Measurements from ENCODE around the gene WASF3.

Gene WASF3

GRCh38 chr13:26646603-26647002 is 89.1 kb downstream of the WASF3 start:
- no peak for DNase-seq

DNA sequence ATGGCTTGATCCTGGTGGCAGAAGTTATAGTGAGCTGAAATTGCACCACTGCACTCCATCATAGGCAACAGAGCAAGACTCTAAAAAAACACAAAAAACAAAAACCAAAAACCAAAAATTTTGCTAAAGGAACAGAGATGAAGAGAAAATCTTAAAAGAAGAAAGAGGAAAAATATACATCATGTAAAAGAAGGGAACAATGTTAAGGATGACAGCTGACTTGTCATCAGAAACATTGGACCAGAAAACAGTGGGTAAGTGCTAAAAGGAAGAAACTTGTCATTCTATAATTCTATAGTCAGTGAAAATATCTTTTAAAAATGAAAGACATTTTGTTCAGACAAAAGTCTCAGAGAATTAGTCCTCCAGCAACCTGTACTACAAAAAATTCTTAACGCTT is 93.8 kb downstream of the WASF3 start:
- DNase-seq: no peak

- DNase-seq: no peak
These were observed 95.8 kb downstream of the WASF3 start for GRCh38 chr13:26653310-26653709.

- DNase-seq: no peak
These were observed 96.4 kb downstream of the WASF3 start for GRCh38 chr13:26653842-26654241.

DNA sequence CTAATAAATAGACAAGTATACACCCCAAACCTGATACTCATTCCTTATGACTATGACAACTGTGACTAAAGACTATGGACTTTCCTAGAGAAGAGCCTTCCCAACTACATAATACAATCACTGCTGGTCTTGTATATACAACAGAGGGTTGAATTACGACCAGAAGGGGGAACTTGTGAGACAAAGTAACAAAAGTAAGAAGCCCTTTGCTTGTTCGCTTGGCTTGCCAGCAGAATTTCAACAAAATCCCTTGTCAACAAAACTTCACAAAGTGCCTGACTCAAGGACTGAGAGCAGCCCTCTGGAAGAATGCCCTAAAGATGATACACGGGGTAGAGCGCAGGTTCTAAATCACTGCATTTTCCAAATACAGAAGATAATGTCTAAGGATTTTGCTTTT is 99.4 kb downstream of the WASF3 start:
- peak; percentile 11 for DNase-seq

DNA sequence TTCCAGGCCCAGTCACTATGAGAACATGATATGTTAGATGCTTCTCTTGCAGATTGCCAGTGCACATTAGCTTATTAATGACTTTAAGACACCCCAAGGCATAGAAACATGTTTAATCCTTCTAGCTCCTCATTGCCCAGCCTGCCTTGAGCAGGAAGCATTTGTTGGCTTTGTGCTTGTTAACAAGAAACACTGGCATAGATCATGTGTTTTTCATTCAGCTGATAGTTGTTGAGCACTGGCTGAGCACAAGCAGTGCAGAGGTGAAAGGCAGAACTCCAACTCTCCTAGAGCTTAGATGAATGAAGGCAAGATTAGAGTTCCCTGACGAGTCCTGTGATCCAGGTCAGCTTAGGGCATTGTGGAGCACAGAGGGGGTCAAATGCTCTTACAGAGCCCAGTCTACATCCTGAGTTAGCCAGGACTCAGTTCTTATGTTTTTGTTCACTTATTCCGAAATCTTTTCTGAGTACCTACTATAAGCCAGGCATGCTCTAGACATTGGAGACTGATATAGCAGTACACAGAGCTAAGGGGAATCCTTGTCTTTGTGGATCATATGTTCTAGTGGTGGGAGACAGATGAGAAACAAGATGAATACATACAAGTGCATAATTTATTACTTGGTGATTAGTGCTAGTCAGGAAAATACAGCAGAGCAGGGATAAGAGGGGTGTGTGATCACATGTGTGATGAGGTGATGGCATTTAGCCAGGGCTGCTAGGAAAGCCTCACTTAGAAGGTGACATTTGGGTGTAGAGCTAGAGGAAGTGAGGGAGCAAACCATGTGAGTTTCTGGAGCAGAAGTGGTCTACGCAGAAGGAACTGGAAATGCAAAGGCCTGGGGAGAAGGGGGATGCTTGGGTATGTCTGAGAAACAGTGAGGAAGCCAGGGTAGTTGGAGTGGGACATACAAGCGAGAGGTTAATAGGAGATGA is 101.2 kb downstream of the WASF3 start:
- DNase-seq: no peak

- DNase-seq: no peak
These were observed 102.7 kb downstream of the WASF3 start for GRCh38 chr13:26660185-26660584.

GRCh38 chr13:26660766-26661165 is 103.3 kb downstream of the WASF3 start:
- DNase-seq: no peak

DNA sequence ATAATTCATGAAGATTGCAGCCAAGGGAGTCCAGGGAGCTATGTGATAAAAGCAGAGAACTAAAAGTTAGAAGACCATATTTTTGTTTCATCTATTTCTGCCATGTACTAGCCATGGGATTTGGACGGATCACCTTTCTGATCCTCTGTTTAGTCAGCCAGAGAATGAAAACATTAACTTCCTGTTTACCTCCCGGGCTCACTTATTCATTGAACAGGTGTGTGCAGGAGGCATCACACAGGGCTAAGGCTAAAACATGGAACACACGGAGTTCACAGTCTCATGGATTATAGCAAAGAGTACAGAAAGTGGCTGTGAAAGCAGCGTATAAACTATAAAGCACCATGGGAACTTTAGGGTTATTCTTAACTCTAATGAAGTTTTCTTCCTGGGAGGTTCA is 106.3 kb downstream of the WASF3 start:
- no peak for DNase-seq

GRCh38 chr13:26664286-26664685 is 106.8 kb downstream of the WASF3 start:
- DNase-seq: no peak

DNA sequence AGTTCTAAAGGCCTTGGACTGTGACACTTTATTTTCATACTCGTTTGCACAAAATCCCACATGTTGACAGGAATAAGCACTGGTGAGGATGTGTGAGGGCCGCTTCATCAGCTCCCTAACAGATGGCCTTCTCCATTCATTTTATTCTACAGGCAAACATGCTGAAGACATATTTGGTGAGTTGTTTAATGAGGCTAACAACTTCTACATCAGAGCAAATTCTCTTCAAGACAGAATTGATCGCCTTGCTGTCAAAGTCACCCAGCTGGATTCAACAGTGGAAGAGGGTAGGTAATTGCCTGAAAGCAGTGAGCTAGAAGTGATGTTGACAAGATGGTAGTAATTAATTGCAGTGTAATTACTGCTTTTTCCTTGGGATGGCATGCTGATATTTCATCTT is 107.4 kb downstream of the WASF3 start:
- no peak for DNase-seq

- no peak for DNase-seq
These were observed 111.1 kb downstream of the WASF3 start for GRCh38 chr13:26668357-26669146.

DNA sequence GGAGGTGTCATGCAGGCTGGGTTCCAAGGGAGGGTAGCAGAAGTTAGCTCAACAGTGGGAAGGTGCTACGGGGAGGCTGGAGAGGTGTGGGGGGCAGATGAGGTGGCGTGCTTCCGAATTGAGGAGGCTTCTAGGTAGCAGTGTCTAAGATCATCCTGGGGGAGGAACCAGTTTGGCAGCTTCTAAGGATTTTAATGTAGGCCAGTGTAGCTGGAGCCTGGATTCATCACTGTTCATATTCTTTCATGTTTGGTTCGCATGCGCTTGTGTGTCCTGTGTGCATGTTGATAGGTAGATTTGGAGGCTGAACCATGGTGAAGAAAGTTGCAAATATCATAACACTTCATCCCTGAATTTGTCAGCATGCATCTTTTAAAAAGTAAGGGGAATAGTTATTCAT is 116.4 kb downstream of the WASF3 start:
- DNase-seq: no peak

DNA sequence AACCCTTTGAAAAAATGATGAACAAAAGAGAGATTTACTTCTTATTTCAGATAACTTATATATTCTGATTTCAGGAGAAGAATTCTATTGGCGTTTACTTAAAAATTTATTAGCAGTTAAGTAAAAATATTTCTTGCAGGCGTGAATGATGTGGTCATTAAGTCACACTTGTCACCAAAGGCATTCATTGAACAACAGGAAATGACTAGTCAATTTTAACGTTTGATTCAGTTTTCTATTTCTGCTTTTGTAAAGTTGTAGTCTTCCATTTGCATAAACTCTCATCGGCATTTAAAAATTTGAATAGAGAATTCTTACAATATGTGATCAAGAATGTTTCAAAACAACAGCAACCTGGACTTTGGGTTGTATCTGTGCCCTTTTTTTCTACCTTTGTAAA is 119.7 kb downstream of the WASF3 start:
- DNase-seq: no peak

DNA sequence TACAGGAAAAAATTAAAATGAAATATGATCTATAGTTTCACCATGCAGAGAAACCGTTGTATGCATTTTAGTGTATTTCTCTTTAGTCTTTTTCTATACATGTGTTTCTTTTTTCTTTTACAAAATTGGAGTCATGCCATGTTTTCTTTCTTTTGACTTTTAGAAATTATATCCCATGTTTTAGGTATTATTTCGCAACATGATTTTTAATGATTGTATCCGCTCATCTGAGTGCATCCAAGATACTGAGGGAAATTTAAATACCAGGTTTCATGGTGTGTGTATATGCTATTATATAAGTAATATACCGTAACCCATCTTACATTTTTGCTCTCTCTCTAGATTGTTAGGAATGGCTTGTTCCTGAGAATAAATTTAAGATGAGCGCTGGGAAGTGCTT is 120.8 kb downstream of the WASF3 start:
- DNase-seq: no peak

DNA sequence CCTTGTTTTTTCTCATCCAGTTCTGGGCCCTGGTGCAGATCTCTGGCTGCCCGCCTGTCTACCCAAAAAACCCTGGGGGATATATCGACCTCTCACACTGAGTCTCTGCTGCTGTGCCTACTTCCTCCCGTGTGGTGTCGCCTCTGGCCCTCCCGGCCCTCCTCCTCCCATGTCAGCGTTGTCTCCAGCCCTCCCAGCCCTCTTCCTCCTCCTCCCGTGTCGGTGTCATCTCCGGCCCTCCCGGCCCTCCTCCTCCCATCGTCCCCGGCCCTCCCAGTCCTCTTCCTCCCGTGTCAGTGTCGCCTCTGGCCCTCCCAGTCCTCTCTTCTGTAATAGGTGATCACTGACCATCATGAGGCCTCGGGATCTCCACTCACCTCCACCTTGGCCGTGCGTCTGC is 121.3 kb downstream of the WASF3 start:
- DNase-seq: no peak

DNA sequence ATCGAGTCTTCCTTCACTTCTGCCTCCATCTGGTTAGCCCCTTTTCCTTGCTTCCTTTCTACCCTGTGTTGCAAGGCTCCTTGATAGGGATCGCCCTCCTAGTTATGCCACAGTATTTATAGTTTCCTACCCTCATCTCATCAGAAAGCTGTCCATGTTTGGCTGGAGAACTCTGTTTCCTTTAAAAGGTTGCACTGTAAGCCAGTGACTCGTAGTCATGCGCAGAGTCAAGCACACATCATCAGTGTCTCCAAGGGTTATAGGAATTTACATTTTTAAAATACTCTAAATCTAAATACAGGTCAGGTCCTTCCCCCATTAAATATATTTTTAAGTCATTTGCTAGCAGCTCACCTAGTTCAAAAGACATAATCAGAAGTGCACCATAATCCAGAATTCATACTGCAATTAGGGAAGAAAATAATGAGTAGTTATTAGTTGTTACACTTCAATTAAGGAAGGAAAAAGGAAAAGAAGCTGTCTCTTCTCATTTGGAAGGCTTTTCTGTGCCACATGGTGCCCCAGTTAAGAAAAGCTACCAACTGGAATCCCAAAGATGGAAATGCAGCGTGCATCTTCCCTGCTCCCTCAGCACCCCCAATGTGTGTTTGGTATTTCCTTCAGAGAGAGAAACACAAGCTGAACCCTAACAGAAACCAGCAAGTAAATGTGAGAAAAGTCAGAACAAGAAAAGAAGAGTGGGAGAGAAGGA is 122.1 kb downstream of the WASF3 start:
- DNase-seq: no peak

DNA sequence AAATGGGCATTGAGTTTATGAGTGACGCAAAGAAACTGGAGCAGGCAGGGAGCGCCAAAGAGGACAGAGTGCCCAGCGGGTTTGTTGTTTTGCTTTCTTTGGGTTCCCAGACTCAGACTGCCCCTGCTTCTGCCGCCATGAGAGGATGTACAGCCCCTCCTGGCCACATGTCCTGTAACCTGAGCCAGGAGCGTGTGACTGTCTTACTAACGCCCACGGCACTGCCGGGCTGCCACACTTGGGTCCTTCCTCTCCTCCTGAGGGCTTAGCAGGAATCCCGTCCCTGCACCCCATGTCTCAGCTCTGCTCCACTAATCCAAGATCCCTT is 122.6 kb downstream of the WASF3 start:
- no peak for DNase-seq

DNA sequence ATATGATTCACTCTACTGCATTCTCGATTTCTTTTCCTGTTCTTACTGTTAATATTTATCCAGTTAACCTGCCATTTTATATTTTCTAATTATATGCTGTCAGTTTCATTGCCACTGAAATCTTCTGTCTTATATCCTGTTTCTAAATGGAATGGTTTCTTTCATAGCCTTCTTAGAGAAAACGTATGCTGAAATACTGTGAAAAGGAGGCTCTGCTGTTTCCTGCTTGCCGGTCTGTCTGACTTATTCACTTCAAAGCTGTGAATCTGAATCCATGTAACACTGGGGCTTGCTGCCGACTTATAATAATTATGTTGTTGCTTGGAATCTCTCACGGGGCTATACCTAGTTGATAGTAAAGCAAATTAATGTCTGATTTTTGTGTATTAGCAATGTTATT is 123.1 kb downstream of the WASF3 start:
- DNase-seq: no peak

- no peak for DNase-seq
These were observed 123.6 kb downstream of the WASF3 start for GRCh38 chr13:26681036-26681435.

- no peak for DNase-seq
These were observed 125.1 kb downstream of the WASF3 start for GRCh38 chr13:26682606-26683005.

DNA sequence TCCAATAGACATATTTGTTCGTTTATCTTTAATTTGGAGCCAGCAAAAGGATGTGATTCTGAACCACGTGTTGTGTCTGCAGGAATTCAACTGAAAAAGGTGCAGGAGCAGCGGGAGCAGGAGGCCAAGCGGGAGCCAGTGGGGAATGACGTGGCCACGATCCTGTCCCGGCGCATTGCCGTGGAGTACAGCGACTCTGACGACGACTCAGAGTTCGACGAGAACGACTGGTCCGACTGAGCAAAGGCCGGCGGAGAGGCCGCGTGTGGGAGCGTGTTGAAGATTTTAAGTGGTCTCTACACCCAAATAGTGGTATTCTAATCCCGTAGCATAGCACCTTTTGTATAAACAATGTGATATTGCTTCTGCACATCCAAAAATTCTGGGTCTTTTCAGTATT is 128.1 kb downstream of the WASF3 start:
- no peak for DNase-seq

GRCh38 chr13:26686285-26686684 is 128.8 kb downstream of the WASF3 start:
- no peak for DNase-seq

- no peak for DNase-seq
These were observed 130.8 kb downstream of the WASF3 start for GRCh38 chr13:26688286-26688685.

Measured in RPMI8226 (cell line).